Gastrocnemius medialis (tissue), 4 donors: ENCODE data around the gene XPR1.

Experiments
- CTCF ChIP-seq, 5 experiments: fragments of 450-650 bp in 3 of 5; fragments of 200-600 bp in 2 of 5; sonication (generic) in 2 of 5; IDR thresholded peaks in 4 of 5; conservative IDR thresholded peaks in 1 of 5; 1 replicate in 4 of 5; 2 replicates in 1 of 5; pipeline ENCODE4 v1.5.1; 2016 to 2019; ENCODE audit warnings: antibody characterized with exemption in 5 of 5, mild to moderate bottlenecking in 3 of 5, moderate library complexity in 3 of 5
- POLR2A ChIP-seq, 2 donors: fragments of 450-650 bp; IDR thresholded peaks; one replicate each; pipeline ENCODE4 v1.6.1; 2017; ENCODE audit warnings: antibody characterized with exemption in 2 of 2, mild to moderate bottlenecking in 2 of 2, moderate library complexity in 2 of 2

- no peak for TF ChIP-seq CTCF (IDR thresholded peaks at IDR 0.05 in 4 of 5, conservative IDR thresholded peaks at IDR 0.05 in 1 of 5)
- no peak for TF ChIP-seq POLR2A (IDR thresholded peaks at IDR 0.05)
These were observed 14.7 kb downstream of the XPR1 start for GRCh38 chr1:180646547-180646946.
